GM10847 (cell line): Measurements from ENCODE around the gene ZDHHC14.

Experiments used
- POLR2A ChIP-seq: IDR thresholded peaks from 2 replicates; pipeline ENCODE4 v1.6.1; 2011; ENCODE audit not compliant: insufficient read length; ENCODE audit errors: extremely low read depth

ZDHHC14 gene

DNA sequence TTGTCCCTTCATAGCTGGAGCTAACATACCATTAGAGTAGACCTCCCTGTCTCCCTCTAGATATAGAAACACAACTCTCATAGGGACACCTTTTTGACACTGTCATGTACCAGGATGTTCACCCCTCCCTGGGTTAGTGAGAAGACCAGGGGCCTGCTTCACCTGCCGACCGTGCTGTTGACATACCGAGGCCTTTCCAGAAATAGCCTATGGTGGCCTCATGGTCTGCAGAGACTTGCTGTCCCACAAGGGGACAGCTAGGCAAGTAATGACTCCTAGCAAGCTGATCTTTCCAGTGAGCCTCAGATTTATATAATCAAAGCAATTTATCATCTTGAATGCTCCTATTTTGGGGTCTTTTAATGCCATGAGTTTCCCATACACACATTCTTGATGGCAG is 15.0 kb downstream of the ZDHHC14 start:
- TF ChIP-seq POLR2A: no peak

DNA sequence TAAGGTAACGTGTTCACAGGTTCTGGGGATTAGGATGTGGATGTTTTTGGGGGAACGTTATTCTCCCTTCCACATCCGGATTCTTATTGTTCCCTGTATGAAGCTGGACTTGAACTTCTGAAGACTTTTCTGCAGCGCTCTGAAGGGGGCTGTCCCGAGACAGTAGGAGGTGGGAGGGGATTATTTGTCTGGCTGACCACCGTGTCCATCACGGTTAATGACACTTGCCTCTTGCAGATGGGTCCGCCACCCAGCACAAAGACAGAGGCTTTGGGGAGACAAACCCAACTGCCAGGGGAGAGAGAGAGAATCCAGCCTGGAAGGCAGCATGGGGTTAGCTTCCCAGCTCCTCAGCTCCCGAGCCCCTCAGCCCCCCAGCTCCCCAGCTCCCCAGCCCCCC is 16.7 kb downstream of the ZDHHC14 start:
- TF ChIP-seq POLR2A: no peak

DNA sequence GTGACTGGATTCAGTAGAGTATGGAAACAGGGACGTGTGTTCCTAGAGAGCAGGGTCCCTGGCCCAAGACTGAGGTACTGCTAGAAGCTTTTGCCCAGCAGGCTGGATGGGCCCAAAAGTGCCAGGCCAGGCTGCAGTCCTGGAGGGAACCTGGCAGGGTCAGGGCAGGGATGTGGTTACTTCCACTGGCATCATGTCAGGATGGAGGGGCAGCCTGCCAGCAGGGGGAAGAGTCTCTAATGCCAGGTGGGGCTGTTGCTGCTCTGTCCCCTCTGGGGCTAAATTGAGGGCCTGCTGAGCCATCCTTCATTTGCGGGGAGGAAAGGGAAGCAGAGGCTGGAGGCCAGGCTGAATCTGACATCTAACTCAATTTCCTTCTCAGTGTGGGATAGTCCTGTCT is 17.2 kb downstream of the ZDHHC14 start:
- no peak for TF ChIP-seq POLR2A

DNA sequence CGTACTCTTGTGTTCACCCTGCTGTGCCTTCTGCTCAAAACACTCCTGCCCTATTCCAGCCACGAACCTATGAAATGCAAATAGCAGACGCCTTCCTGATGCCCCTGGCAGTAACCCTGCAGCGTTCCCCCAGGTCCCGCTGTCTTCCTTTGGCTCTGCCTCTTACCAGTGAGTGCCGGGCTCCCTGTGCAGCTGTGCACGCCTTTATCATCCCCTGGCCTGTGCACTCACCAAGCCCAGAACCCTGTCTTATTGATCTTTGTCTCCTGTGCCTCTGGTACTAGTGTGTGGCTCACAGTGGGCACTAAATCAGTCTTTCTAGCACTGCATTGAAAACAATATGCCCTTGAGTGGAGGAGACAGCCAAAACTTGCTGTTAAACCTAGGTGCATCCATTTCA is 19.7 kb downstream of the ZDHHC14 start:
- TF ChIP-seq POLR2A: no peak

DNA sequence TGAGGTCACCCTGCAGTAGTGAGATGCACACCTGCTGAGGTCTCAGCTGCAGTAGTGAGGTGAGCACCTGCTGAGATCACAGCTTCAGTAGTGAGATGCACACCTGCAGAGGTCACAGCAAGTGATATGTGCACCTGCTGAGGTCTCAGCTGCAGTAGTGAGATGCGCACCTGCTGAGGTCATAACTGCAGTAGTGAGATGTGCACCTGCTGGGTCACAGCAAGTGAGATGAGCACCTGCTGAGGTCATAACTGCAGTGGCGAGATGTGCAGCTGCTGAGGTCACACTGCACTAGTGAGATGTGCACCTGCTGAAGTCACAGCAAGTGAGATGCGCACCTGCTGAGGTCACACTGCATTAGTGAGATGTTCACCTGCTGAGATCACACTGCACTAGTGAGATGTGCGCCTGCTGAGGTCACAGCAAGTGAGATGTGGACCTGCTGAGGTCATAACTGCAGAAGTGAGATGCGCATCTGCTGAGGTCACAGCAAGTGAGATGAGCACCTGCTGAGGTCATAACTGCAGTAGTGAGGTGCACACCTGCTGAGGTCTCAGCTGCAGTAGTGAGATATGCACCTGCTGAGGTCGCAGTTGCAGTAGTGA is 20.8 kb downstream of the ZDHHC14 start:
- no peak for TF ChIP-seq POLR2A

- TF ChIP-seq POLR2A: no peak
Observed at GRCh38 chr6:157402996-157403685, 22.2 kb downstream of the ZDHHC14 start.

DNA sequence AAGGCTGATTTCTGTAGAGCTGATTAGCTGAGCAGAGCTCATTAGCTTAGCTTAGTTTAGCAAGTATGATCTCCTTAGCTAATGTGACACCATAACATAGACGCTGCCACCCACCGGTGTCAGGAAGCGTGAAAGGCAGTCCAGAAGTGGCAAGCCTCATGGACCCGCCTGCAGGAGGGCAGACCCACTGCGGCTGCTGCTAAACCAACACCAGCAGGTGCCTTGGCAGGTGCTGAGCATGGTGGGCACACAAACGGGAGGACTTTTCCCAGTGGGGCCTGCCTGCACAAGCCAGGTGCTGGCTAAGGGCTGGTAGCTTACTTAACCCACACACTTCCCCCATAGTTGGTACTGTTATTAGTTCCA is 22.7 kb downstream of the ZDHHC14 start:
- TF ChIP-seq POLR2A: no peak

DNA sequence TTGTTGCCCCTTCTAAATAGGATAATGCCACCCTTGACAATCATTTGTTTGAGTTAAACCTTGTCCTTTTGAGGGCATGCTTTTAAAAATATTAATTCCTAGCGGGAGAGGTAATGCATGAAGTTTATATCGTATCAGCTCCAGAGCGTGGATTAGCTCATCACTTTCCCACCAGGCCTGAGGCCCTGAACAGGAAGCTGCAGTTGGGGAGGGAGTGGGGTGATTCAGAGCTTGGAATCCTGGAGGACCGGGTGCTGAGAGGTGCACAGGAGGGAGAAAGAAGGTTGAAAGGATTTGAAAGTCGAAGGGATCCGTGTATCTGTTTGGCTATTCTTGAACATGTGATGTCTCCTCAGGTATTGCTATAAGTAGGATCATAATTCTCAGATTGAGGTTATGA is 25.0 kb downstream of the ZDHHC14 start:
- TF ChIP-seq POLR2A: no peak

- no peak for TF ChIP-seq POLR2A
Observed at GRCh38 chr6:157406661-157407060, 25.7 kb downstream of the ZDHHC14 start.

DNA sequence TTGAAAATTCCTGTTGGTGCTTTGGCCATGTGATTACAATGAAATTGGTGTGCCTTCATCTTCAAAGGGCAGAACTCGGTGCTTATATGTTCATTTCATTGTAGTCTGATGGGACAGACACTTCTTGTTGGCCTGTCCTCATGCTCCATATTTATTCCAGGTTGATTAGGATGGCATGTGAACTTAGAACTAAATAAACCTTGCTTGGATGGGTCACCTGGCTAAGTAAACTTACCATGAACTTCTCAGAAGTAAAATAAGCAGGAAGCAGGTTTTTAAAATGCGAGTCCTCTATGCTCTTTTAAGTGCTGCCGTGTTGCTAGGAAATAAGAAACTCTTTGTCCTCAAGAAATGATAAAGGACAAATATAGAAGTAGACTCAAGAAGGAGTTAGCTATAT is 26.7 kb downstream of the ZDHHC14 start:
- TF ChIP-seq POLR2A: no peak

DNA sequence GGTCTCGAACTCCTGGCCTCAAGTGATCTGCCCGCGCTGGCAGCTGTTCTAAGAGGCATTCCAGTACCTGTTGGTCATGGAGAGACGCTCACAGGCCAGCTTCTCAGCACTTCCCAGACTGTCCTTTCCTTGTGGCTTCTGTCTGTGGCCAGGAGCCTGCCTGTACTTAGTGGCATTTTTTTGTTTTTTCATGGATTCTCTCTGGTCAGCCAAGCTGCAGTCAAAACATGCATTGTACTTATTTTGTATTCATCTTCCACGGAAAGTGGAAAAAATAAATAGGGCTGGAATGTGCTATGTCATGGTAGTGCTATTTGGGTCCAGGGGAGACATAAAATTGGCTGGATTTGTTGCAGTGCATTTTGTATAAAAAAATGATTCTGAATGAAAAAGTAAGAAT is 29.1 kb downstream of the ZDHHC14 start:
- TF ChIP-seq POLR2A: no peak

GRCh38 chr6:157411368-157411767 is 30.4 kb downstream of the ZDHHC14 start:
- no peak for TF ChIP-seq POLR2A

DNA sequence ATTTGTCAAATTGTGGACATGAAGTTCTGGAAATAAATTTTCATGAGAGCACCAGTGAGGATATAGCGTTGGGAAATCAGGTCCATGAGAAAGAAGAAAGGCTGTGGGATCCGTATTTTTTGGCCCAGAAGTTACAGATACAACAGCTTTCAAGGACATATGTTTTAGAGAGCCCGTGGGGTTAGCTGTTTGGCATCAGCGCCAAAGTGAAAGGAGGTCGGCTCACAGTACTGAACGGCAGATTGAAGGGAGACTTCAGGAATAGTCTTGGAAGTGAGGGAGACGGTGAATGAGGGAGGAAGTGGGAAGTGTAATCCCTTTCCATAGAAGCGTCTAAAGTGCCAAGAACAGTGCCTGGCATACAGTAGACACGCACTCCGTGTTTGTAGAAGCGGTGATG is 31.8 kb downstream of the ZDHHC14 start:
- no peak for TF ChIP-seq POLR2A

DNA sequence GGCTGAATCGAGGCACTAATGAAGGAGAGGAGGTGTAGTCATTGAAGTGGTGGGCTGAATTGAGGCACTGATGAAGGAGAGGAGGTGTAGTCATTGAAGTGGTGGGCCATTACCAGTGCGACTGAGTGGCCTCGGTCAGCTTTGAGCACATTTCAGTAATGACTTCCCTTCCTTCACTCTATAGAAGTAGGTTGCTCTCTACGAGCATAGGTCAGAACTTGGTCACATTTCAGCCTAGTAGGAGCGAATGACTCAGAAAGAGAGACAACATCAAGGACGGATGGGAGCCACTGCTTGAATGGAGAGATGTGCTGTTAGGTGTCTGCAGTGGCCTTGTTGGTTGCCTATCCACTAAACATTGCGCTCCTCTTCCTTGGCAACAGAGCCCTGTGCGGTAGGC is 39.5 kb downstream of the ZDHHC14 start:
- TF ChIP-seq POLR2A: no peak

- TF ChIP-seq POLR2A: no peak
Observed at GRCh38 chr6:157424491-157425020, 43.6 kb downstream of the ZDHHC14 start.

- TF ChIP-seq POLR2A: no peak
Observed at GRCh38 chr6:157427969-157428368, 47.0 kb downstream of the ZDHHC14 start.
